Measurements from ENCODE around the gene HBQ1. TPM values are rescaled to one million over a fixed set of nuclear protein-coding genes. Genes with fewer than 3 reads are reported as not detected.

The HBQ1 gene
- total and polyA plus RNA-seq, 2 of the 4 experiments (the other 2 are of a cell fraction): 0.92 TPM; not detected in 1

- no peak overlapping the region for H2BK5ac ChIP-seq (ENCODE audit: low read depth, low read length, poor library complexity, severe bottlenecking)
- H3K79me1 ChIP-seq (ENCODE audit: low read depth in 1 of 2, low read length in 2 of 2): peaks cover 8 to 33% of the 10 kb centered on the region in 2 experiments
- no peak overlapping the region for H3K27ac ChIP-seq (ENCODE audit: insufficient read depth, low read length)
- H2BK120ac ChIP-seq (ENCODE audit: low read depth, low read length): no peak overlapping the region
- ATAC-seq (ENCODE audit: low read depth) (no peak), DNase-seq (no peak)
- no peak overlapping the region for H2AK9ac ChIP-seq (replicated peaks; ENCODE audit: low read depth, low read length, poor library complexity)
- TF ChIP-seq CEBPB (IDR thresholded peaks at IDR 0.05; ENCODE audit: low read depth, low read length) (no peak), MAZ (IDR thresholded peaks at IDR 0.05; ENCODE audit: borderline replicate concordance, low read depth, low read length) (no peak), ELK1 (IDR thresholded peaks at IDR 0.05; ENCODE audit: borderline replicate concordance, low read depth, low read length) (no peak), MAFK (IDR thresholded peaks at IDR 0.05; ENCODE audit: low read depth, low read length) (no peak), CTCF (conservative IDR thresholded peaks at IDR 0.05; ENCODE audit: low read depth, low read length) (no peak), RAD21 (IDR thresholded peaks at IDR 0.05; ENCODE audit: low read length) (no peak), POLR2A (IDR thresholded peaks at IDR 0.05; ENCODE audit: low read depth, low read length) (no peak), SMC3 (IDR thresholded peaks at IDR 0.05; ENCODE audit: low read depth, low read length) (no peak), RCOR1 (IDR thresholded peaks at IDR 0.05; ENCODE audit: insufficient replicate concordance, low read length) (no peak), MXI1 (IDR thresholded peaks at IDR 0.05; ENCODE audit: borderline replicate concordance, low read depth, low read length) (no peak), BHLHE40 (IDR thresholded peaks at IDR 0.05; ENCODE audit: low read depth, low read length) (no peak), USF2 (IDR thresholded peaks at IDR 0.05; ENCODE audit: low read depth, low read length) (no peak), CHD1 (IDR thresholded peaks at IDR 0.05; ENCODE audit: low read depth, low read length) (no peak), NFE2L2 (IDR thresholded peaks at IDR 0.05; ENCODE audit: low read depth, low read length) (no peak), RFX5 (IDR thresholded peaks at IDR 0.05; ENCODE audit: low read depth, low read length) (no peak), FOS (IDR thresholded peaks at IDR 0.05; ENCODE audit: low read depth, low read length) (no peak)
- in situ Hi-C loops (cut with MboI; ENCODE audit: low sequenced_read_pairs): no loop called here
- H4K20me1 ChIP-seq (ENCODE audit: insufficient read depth, low read length): peaks cover 21% of the 10 kb centered on the region
- H3K4me2 ChIP-seq (ENCODE audit: low read depth, low read length): no peak overlapping the region
- H2BK15ac ChIP-seq (ENCODE audit: low read depth, low read length): no peak overlapping the region
- ChIA-PET CTCF (no interaction called here), POLR2A (ENCODE audit: unreplicated experiment) (no interaction called here)
- no peak overlapping the region for H3K9ac ChIP-seq (ENCODE audit: low read depth, low read length)
- no peak overlapping the region for H3K4me3 ChIP-seq (ENCODE audit: insufficient read depth, low read depth, low read length)
- no peak overlapping the region for H2AFZ ChIP-seq (replicated peaks; ENCODE audit: low read length, poor library complexity)
- intact Hi-C loops (cut with micrococcal nuclease): no loop called here
- peaks cover under 1% of the 10 kb centered on the region for H3K9me1 ChIP-seq (ENCODE audit: insufficient read depth, low read length)
- no peak overlapping the region for H3K18ac ChIP-seq (ENCODE audit: low read depth, low read length)
- H3K27me3 ChIP-seq (ENCODE audit: control insufficient read depth, insufficient read depth, low read length): no peaks in the 10 kb centered on the region
- no peak overlapping the region for H3K14ac ChIP-seq (replicated peaks; ENCODE audit: low read depth, low read length)
- H3K4ac ChIP-seq (ENCODE audit: low read depth, low read length): no peak overlapping the region
- 98% methylated on average over 20 of the region's 34 CpGs; no CpG with 5 or more reads in 1 of the 2 experiments for WGBS, 2 experiments (ENCODE audit: extremely low coverage in 2 of 2, insufficient read length in 1 of 2)
- no peak overlapping the region for H3K56ac ChIP-seq (ENCODE audit: extremely low read depth, insufficient read depth, low read length)
- H4K91ac ChIP-seq (ENCODE audit: insufficient read depth, low read depth, low read length): no peak overlapping the region
- dilution Hi-C loops (cut with HindIII; ENCODE audit: low sequenced_read_pairs, unreplicated experiment): no loop called here
- peaks cover 67% of the 10 kb centered on the region for H3K36me3 ChIP-seq (ENCODE audit: control insufficient read depth, insufficient read depth, low read length)
- H3K9me3 ChIP-seq (ENCODE audit: control insufficient read depth, insufficient read depth, low read length): no peaks in the 10 kb centered on the region
- H2AK5ac ChIP-seq (ENCODE audit: low read depth, low read length): no peak overlapping the region
- H3K4me1 ChIP-seq (ENCODE audit: control insufficient read depth, insufficient read depth, low read length): no peaks in the 10 kb centered on the region
- no peak overlapping the region for H4K5ac ChIP-seq (ENCODE audit: low read depth, low read length)
- H3K23ac ChIP-seq (ENCODE audit: low read depth, low read length): no peak overlapping the region
- H2BK20ac ChIP-seq (ENCODE audit: low read depth, low read length): no peak overlapping the region
- no peak overlapping the region for H4K8ac ChIP-seq (ENCODE audit: low read depth in 2 of 2, low read length in 2 of 2)
- BruUV-seq (replicated peaks): no TSS peak
Measured at GRCh38 chr16:189604-190186, 9.4 kb downstream of the HBQ1 start.

All from IMR-90 (cell line).